NCI-H345 treated with DMSO at 0.1 percent for 48 hours (cell line): ENCODE measurements around the gene CGB3.
"Not testable (repeated sequence)": the region's sequence is repeated elsewhere in the genome, so short reads cannot be mapped to it uniquely, and the experiment has no call there.

Source experiments
- DNase-seq: peaks from one replicate; lab custom pipeline; 2025; ENCODE audit not compliant: unreplicated experiment; lab: John Stamatoyannopoulos, UW

CGB3 gene

DNA sequence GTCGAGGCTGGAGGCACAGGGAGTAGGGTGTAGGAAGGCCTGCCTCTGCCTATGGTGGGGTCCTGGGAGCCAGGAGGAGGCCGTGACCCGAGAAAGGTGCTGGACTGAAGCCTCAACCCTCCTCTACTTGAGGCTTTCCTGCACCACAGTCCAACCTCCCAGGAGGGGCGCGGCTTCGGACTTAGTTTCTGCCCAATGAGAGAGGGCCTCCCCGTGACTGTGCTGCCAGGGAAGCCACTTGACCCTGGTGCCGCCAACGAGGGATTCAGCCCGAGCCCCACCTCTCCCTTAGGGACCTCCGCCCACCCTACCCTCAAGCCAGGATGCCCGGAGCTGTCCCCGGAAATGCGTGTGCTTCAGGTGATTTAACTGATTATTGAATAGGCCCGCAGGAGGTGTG is at the start of gene CGB3:
CGB3 (minus strand) TSS at position 101 of the 400 bp plus-strand sequence. CDS start 362 bp downstream, outside the sequence.
- DNase-seq: not testable (repeated sequence)

DNA sequence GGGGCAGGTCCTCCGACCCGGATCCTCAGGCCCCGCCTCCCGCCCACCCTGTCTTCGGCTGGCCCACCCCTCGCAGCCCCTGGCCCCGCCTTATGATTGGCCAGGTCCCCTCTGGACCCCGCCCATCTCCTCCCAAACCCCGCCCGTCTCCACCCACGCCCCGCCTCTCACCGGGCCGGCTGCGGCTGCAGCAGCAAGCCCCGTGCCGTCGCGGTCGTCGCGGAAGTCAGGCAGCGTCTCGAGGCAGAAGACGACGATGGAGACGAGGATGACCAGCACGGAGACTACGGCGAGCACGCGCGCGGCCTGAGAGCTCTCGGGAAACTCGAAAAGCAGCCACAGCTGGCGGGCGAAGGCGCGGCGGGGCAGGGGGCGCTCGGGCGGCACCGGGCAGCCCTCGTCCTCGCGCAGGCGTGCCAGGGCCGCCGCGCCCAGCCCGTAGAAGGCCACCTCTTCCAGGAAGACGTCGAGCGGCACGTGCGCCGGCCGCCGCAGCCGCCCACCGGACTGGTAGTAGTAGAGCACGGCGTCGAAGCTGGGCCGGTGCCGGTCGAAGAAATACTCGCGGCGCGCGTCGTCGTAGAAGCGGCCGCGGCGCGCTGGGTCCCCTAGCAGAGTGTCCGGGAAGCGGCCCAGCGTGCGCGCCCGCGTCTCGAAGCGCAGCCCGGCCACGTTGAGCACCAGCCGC is 47.9 kb upstream of the CGB3 start:
- no peak for DNase-seq

DNA sequence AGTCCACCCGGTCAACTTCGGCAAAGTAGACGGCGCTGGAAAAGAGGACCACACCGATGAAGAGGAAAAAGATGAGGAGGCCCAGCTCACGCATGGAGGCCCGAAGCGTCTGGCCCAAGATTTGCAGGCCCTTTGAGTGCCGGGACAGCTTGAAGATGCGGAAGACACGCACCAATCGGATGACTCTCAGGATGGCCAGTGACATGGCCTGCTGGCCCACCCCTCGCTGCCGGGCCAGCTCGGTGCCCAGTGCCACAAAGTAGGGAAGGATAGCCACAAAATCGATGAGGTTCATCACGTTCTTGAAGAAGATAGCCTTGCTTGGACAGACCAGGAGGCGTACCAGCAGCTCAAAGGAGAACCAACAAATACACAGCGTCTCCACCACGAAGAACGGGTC is 46.3 kb upstream of the CGB3 start:
- DNase-seq: no peak

GRCh38 chr19:49069026-49069425 is 44.9 kb upstream of the CGB3 start:
- DNase-seq: no peak

DNA sequence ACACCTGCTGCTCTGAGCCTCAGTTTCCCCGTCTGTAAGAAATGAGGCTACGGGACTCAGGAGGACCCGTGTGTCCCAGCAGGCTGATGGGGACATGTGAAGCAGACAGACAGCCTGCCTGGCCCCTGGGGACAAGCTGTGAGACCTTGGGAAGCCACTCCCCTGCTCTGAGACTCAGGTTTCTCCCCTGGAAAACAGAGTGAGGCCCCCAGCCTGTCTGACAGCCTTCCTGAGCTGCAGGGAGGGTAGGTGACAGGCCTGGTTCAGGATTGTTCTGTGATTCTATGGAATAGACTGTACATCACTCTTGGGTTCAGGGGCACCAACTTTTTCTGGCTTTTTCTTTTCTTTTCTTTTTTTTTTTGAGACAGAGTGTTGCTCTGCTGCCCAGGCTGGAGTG is 43.4 kb upstream of the CGB3 start:
- DNase-seq: no peak

DNA sequence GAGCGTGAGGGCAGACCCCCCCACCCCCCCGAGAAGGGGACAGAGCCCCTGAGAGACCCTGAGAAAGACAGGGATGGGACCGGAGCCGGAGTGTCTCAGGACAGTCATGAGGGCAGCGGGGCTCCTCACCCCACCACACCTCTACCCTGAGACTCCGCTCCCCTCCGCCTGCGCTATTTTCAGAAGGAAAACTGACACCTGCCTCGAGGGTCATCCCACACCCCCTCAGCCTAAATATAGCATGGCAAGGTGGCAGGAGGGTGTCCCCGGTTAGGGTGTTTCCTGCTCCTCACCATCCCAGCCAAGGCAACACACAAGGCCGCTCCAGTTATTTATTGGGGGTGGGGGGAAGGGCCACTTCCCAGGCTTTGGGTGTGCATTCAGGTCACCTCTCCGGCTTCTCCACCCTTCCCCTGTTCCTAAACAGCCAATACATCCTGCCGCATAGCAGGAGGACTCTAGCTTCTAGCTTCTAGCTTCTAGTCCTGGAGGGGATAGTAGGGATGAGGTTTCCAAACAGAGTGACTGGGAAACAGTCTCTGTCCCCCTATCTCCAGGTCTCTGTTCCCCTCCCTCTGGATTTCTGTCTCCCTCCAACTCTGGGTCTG is 41.9 kb upstream of the CGB3 start:
- no peak for DNase-seq

DNA sequence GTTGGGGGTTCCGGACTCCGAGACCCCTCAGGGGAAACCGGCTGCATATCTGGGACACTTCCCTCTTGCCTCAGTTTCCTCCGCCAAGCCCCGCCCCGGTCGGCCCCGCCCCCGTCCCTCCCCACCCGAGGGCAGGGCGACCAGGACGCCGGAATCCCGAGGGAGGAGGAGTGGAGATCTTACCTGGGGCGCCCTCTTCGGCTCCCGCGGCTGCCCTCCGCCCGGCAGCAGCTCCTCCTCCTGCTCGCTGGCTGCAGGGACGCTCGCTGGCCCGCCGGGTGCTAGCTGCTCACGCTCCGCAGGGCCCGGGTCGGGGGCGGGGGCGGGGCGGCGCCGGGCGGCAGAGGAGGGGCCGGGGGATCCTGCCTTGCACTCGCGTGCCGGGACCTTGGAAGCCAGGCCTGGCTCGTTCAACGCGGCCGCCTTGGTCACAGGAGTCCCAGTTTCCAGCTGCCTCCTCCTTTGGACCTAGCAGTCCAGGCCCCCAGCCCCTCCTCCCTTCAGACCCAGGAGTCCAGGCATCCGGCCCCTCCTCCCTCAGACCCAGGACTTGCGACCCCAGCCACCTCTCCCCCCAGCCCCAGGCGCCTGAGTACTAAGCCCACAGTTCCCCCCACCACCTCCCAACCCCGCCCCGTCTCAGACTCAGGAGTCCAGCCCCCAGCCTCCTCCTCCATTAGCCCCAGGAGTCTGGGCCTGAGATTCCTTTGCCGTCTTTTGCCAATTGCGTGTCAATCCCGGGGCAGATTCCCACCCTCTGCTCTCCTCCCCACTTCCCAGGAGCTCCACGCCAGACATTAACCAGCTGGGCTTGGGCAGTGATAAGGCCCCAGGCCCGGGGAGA is 40.9 kb upstream of the CGB3 start, which contains the start of gene NTF4:
NTF4 (minus strand) TSS at position 51 of the 844 bp plus-strand sequence. CDS start 2,821 bp downstream, outside the sequence.
- no peak for DNase-seq

- no peak for DNase-seq
These were observed 40.0 kb upstream of the CGB3 start for GRCh38 chr19:49064029-49064629.

- no peak for DNase-seq
These were observed 37.3 kb upstream of the CGB3 start for GRCh38 chr19:49061445-49061844.

- no peak for DNase-seq
These were observed 36.9 kb upstream of the CGB3 start for GRCh38 chr19:49061000-49061399.

- no peak for DNase-seq
These were observed 34.9 kb upstream of the CGB3 start for GRCh38 chr19:49059053-49059452.

DNA sequence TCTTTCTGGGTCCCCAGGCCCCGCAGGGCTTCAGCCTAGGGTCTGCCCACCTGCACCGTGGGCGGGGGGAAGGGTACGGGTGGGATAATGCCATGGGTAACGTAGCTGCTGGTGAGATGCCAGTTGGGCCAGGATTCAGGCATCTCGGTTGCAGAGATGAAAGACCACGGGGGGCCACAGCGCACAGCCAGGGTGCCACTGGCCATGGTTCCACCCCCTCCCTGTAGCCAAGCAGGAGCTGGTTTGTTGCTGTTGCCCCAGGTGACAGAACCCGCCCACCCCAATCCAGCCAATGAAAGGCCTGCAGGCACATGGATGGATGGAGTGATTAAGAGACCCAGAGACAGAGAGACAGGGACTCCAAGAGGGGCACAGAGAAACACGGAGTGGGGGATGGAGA is 34.4 kb upstream of the CGB3 start:
- DNase-seq: no peak

GRCh38 chr19:49057636-49058234 is 33.6 kb upstream of the CGB3 start, which contains the start of gene CGB7:
Gene CGB7, minus strand, starts transcription at chr19:49057749. Its CDS starts 2,374 bp downstream, at chr19:49055375.
- DNase-seq: no peak

DNA sequence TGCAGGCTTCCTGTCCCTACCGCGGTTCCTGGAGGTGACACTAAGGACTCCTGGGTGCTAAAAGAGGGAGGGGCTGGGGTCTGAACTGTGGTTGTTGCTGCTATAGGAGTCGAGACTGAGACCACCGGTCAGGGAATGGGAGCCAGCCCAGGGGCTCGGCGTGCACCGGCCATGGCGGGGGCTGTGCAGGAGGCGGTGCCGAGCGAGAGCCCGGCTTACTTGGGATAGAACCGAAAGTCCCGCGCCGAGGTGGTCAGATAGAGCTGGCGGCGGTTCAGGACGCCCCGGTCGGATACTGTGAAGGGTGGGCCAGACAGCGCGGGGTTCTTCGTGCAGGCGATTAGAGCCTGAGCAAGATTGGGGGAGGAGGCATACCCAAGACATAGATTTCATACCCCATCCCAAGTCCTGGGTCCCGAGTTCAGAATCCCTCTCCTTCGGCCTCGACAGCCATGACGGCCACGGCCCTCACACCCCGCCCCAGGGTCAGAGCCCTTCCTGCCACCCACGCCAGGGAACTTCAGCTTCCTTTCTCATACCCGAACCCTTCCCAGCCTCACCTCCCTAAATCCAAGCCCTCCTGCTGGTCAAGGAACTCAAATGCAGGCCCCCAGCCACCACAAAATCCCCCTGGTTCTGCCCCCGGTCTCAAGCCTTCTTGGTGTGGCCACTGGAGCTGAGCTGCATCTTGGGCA is 32.9 kb upstream of the CGB3 start:
- DNase-seq: not testable (repeated sequence)

- no peak for DNase-seq
These were observed 32.2 kb upstream of the CGB3 start for GRCh38 chr19:49056101-49056901.

DNA sequence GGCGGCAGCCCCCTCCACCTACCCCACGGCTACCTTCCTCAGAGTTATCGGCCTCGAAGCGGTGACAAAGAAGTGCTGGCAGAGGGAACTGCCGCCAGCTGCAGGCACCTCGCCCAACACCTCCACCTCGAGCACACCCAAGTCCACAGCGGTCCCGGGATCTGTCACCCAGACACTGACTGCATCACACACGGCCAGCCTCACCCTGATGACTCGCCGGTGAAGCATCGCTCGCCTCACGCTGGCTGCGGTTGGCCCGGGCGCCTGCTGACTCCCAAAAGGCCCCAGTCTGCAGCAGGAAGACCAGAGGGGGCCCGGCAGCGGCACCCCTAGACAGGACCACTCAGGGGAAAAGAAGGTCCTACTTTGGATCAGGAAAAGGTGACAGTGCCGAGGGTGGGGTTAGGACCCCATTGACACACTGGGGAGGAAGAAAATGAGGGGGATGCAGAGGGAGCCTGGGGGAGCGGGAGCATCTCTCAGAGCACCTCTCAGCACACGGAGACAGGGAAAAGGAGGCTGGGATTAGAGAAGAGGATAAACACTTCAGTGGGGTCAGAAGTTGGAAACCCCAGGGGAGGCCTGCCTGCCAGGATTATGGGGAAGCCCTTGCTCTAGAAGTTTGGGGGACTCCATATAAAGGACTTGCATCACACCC is 26.4 kb upstream of the CGB3 start:
- DNase-seq: not testable (repeated sequence)

DNA sequence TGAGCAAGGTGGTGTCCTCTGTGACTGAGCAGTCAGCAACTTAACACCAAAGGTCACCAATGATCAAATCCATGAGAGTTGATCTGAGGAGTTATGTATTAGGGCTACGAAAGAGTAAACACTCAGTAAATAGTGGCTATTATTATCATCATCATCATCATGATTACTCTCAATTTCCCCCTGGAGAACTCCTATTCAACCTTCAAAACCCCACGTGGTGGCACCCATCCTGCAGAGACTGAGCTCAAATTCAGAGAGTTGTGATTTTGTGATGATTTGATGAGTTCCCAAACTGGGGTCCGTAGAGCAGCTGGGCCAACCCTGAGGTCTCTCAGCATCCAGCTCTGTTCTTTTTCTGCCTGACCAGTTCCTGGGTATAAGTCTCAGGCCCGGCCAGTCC is 25.7 kb upstream of the CGB3 start:
- not testable (repeated sequence) for DNase-seq

DNA sequence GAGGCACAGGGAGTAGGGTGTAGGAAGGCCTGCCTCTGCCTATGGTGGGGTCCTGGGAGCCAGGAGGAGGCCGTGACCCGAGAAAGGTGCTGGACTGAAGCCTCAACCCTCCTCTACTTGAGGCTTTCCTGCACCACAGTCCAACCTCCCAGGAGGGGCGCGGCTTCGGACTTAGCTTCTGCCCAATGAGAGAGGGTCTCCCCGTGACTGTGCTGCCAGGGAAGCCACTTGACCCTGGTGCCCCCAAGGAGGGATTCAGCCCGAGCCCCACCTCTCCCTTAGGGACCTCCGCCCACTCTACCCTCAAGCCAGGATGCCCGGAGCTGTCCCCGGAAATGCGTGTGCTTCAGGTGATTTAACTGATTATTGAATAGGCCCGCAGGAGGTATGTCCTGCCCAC is 24.9 kb upstream of the CGB3 start, which contains the start of gene CGB8:
CGB8 (minus strand) TSS at position 101 of the 400 bp plus-strand sequence. CDS start 372 bp downstream, outside the sequence.
- DNase-seq: not testable (repeated sequence)

DNA sequence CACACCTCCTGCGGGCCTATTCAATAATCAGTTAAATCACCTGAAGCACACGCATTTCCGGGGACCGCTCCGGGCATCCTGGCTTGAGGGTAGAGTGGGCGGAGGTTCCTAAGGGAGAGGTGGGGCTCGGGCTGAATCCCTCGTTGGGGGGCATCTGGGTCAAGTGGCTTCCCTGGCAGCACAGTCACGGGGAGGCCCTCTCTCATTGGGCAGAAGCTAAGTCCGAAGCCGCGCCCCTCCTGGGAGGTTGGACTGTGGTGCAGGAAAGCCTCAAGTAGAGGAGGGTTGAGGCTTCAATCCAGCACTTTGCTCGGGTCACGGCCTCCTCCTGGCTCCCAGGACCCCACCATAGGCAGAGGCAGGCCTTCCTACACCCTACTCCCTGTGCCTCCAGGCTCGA is 19.4 kb upstream of the CGB3 start, which contains the start of gene CGB5:
CGB5 (plus strand) TSS at position 301 of the 400 bp plus-strand sequence. CDS start 362 bp downstream, outside the sequence.
- DNase-seq: not testable (repeated sequence)
